HEK293 (cell line): ENCODE measurements around the gene GTF3C5.

Experiments used
- CTCF ChIA-PET: fragments of 350-600 bp; formaldehyde crosslinking; extraction: SDS; loops from one replicate; lab custom pipeline; 2021; ENCODE audit warnings: antibody characterized with exemption; lab: Yijun Ruan, JAX
- POLR2A ChIA-PET: fragments of 300-600 bp; formaldehyde crosslinking; extraction: SDS; loops from one replicate; lab custom pipeline; 2020; ENCODE audit warnings: antibody characterized with exemption, inconsistent platforms; lab: Yijun Ruan, JAX
- H3K27ac ChIP-seq: fragments of 200-500 bp; sonication (Bioruptor generic); 2 replicates; pipeline ENCODE4 v1.5.1; 2014; ENCODE audit warnings: low read depth, low read length, control low read depth, inconsistent platforms; ENCODE audit errors: extremely low read depth
- H3K36me3 ChIP-seq, 2 experiments: fragments of 200-500 bp in 1 of 2; sonication (Bioruptor generic) in 1 of 2; 1 replicate in 1 of 2; 2 replicates in 1 of 2; pipeline ENCODE4 v1.5.1; 2014 to 2017; ENCODE audit warnings: inconsistent platforms in 2 of 2, low read length in 2 of 2; ENCODE audit not compliant: control insufficient read depth in 2 of 2, insufficient read depth in 1 of 2
- H3K4me1 ChIP-seq: fragments of 200-500 bp; sonication (Bioruptor generic); 2 replicates; pipeline ENCODE4 v1.5.1; 2014; ENCODE audit warnings: mild to moderate bottlenecking, low read length, inconsistent platforms; ENCODE audit not compliant: control insufficient read depth, insufficient read depth
- H3K4me3 ChIP-seq: 2 replicates; pipeline ENCODE4 v1.5.1; 2011; ENCODE audit warnings: low read depth, mild to moderate bottlenecking, control low read depth, low read length, moderate library complexity
- H3K9me3 ChIP-seq: fragments of 200-500 bp; sonication (Bioruptor generic); 2 replicates; pipeline ENCODE4 v1.5.1; 2014; ENCODE audit warnings: low read depth, low read length, inconsistent platforms; ENCODE audit not compliant: control insufficient read depth, insufficient read depth
- EGR2 ChIP-seq: fragments of 450-650 bp; formaldehyde crosslinking; IDR thresholded peaks from 2 replicates; pipeline ENCODE4 v1.5.1; 2016; ENCODE audit warnings: low read depth, missing biosample characterization, missing genetic modification characterization
- ELK4 ChIP-seq: IDR thresholded peaks from 2 replicates; pipeline ENCODE4 v1.6.1; 2011; ENCODE audit warnings: mild to moderate bottlenecking, low read depth, low read length, borderline replicate concordance
- KLF16 ChIP-seq: fragments of 450-650 bp; formaldehyde crosslinking; IDR thresholded peaks from 2 replicates; pipeline ENCODE4 v1.5.1; 2017; ENCODE audit warnings: missing biosample characterization, missing genetic modification characterization
- MYNN ChIP-seq: fragments of 450-650 bp; formaldehyde crosslinking; IDR thresholded peaks from 2 replicates; pipeline ENCODE4 v1.5.1; 2016; ENCODE audit warnings: missing biosample characterization, missing genetic modification characterization, borderline replicate concordance
- PRDM4 ChIP-seq: fragments of 450-650 bp; formaldehyde crosslinking; IDR thresholded peaks from 2 replicates; pipeline ENCODE4 v1.5.1; 2017; ENCODE audit warnings: missing biosample characterization, missing genetic modification characterization
- REPIN1 ChIP-seq: fragments of 450-650 bp; formaldehyde crosslinking; IDR thresholded peaks from 2 replicates; pipeline ENCODE4 v1.5.1; 2017; ENCODE audit warnings: missing biosample characterization, missing genetic modification characterization, low read depth
- REST ChIP-seq: fragments of 450-650 bp; formaldehyde crosslinking; IDR thresholded peaks from 2 replicates; pipeline ENCODE4 v1.5.1; 2016; ENCODE audit warnings: missing biosample characterization, missing genetic modification characterization
- SCRT1 ChIP-seq: fragments of 450-650 bp; formaldehyde crosslinking; IDR thresholded peaks from 2 replicates; pipeline ENCODE4 v1.5.1; 2016; ENCODE audit warnings: missing biosample characterization, missing genetic modification characterization, borderline replicate concordance
- SCRT2 ChIP-seq: fragments of 450-650 bp; formaldehyde crosslinking; IDR thresholded peaks from 2 replicates; pipeline ENCODE4 v1.5.1; 2016; ENCODE audit warnings: missing biosample characterization, missing genetic modification characterization
- SETDB1 ChIP-seq: IDR thresholded peaks from one replicate; pipeline ENCODE4 v1.6.1; 2017; ENCODE audit warnings: mild to moderate bottlenecking, low read length, moderate library complexity, mixed read lengths; ENCODE audit not compliant: insufficient read length
- TRIM28 ChIP-seq: IDR thresholded peaks from 2 replicates; pipeline ENCODE4 v1.6.1; 2011; ENCODE audit warnings: low read length, control low read depth, borderline replicate concordance
- ZBTB1 ChIP-seq: fragments of 450-650 bp; formaldehyde crosslinking; IDR thresholded peaks from 2 replicates; pipeline ENCODE4 v1.5.1; 2016; ENCODE audit warnings: missing biosample characterization, missing genetic modification characterization
- ZNF121 ChIP-seq: fragments of 450-650 bp; formaldehyde crosslinking; IDR thresholded peaks from 2 replicates; pipeline ENCODE4 v1.5.1; 2016; ENCODE audit warnings: missing biosample characterization, missing genetic modification characterization
- ZNF133 ChIP-seq: fragments of 450-650 bp; formaldehyde crosslinking; IDR thresholded peaks from 2 replicates; pipeline ENCODE4 v1.5.1; 2016; ENCODE audit warnings: missing biosample characterization, missing genetic modification characterization
- ZNF311 ChIP-seq: fragments of 450-650 bp; formaldehyde crosslinking; IDR thresholded peaks from 2 replicates; pipeline ENCODE4 v1.5.1; 2017; ENCODE audit warnings: missing biosample characterization, missing genetic modification characterization, borderline replicate concordance
- ZNF514 ChIP-seq: fragments of 450-650 bp; formaldehyde crosslinking; IDR thresholded peaks from 2 replicates; pipeline ENCODE4 v1.5.1; 2016; ENCODE audit warnings: missing biosample characterization, missing genetic modification characterization
- ZNF521 ChIP-seq: fragments of 450-650 bp; formaldehyde crosslinking; IDR thresholded peaks from 2 replicates; pipeline ENCODE4 v1.5.1; 2017; ENCODE audit warnings: missing biosample characterization, mild to moderate bottlenecking, missing genetic modification characterization
- ZNF600 ChIP-seq: fragments of 450-650 bp; formaldehyde crosslinking; IDR thresholded peaks from 2 replicates; pipeline ENCODE4 v1.5.1; 2016; ENCODE audit warnings: missing biosample characterization, missing genetic modification characterization
- ZNF623 ChIP-seq: fragments of 450-650 bp; formaldehyde crosslinking; IDR thresholded peaks from 2 replicates; pipeline ENCODE4 v1.5.1; 2016; ENCODE audit warnings: missing biosample characterization, missing genetic modification characterization
- ZNF629 ChIP-seq: fragments of 450-650 bp; formaldehyde crosslinking; IDR thresholded peaks from 2 replicates; pipeline ENCODE4 v1.5.1; 2017; ENCODE audit warnings: missing biosample characterization, missing genetic modification characterization

Gene GTF3C5

GRCh38 chr9:133088146-133088750 lies 57.5 kb downstream of the GTF3C5 start:
- POLR2A ChIA-PET, result no interaction called here

DNA sequence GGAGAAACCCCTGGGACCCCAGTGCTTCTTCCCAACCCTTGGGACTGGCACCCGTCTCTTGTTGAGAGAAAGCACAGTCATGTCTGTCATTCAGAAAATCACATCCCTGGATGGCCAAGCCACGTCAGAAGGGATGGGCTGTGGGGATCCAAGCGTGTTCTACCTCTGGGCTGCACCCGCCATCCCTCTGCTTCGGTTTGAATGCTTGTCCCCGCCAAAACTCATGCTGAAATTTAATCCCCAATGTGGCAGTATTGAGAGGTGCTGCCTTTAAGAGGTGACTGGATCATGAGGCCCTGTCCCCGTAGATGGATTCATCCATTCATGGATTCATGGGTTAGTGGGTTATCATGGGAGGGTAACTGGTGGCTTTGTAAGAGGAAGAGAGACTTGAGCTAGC lies 58.0 kb downstream of the GTF3C5 start:
- ChIA-PET CTCF (interaction anchor here (1.0 to 2.1 kb wide), 3 partner anchors 14 to 97 kb away, joined by 6 to 12 read pairs (median 9); no protein-coding TSS in a partner anchor), POLR2A (interaction anchor here (0.7 kb wide), 1 partner anchor 13 kb away, joined by 4 read pairs; no protein-coding TSS in a partner anchor)
- Histone ChIP-seq H3K27ac (no peak overlapping the region), H3K36me3 (no peaks in the 10 kb centered on the region), H3K4me1 (no peaks in the 10 kb centered on the region), H3K9me3 (no peaks in the 10 kb centered on the region), H3K4me3 (no peak overlapping the region)
- no peak for TF ChIP-seq PRDM4 (tag by site-specific recombination)
- no peak for TF ChIP-seq ZNF600 (tag by site-specific recombination)
- TF ChIP-seq KLF16 (tag by site-specific recombination), result no peak
- TF ChIP-seq ZNF514 (tag by site-specific recombination), result no peak
- TF ChIP-seq ZNF121, result no peak
- no peak for TF ChIP-seq SETDB1
- no peak for TF ChIP-seq EGR2 (tag by site-specific recombination)
- no peak for TF ChIP-seq ZBTB1
- TF ChIP-seq TRIM28, result no peak
- TF ChIP-seq ZNF133, result no peak
- no peak for TF ChIP-seq ZNF629 (tag by site-specific recombination)
- TF ChIP-seq ZNF521 (tag by site-specific recombination), result no peak
- no peak for TF ChIP-seq ELK4
- TF ChIP-seq ZNF311 (tag by site-specific recombination), result no peak

More at GRCh38 chr9:133088146-133088750, 57.5 kb downstream of the GTF3C5 start:
- H3K36me3 ChIP-seq, result no peaks in the 10 kb centered on the region
- no peak overlapping the region for H3K4me3 ChIP-seq
- no peaks in the 10 kb centered on the region for H3K9me3 ChIP-seq
- TF ChIP-seq REPIN1 (tag by site-specific recombination) (no peak), ZNF623 (tag by site-specific recombination) (no peak), REST (no peak), MYNN (tag by site-specific recombination) (no peak), SCRT1 (no peak), SCRT2 (tag by site-specific recombination) (no peak)
- no peak overlapping the region for H3K27ac ChIP-seq
- CTCF ChIA-PET, result interaction anchor here (0.6 to 1.0 kb wide), 2 partner anchors 61 to 97 kb away, joined by 5 to 9 read pairs; no protein-coding TSS in a partner anchor
- H3K4me1 ChIP-seq, result no peaks in the 10 kb centered on the region
